Testis (tissue), 3 donors: Measurements from ENCODE around the gene COL3A1. TPM values are rescaled to one million over a fixed set of nuclear protein-coding genes. Genes with fewer than 3 reads are reported as not detected.

ENCODE experiments used
- DNase-seq: peaks from one replicate; pipeline ENCODE4 v3.0.0-alpha.2; 2019
- H3K27ac ChIP-seq, 2 donors: fragments of 200-600 bp; sonication (generic); one replicate each; pipeline ENCODE4 v1.5.1; 2019
- H3K27me3 ChIP-seq: fragments of 200-600 bp; sonication (generic); one replicate; pipeline ENCODE4 v1.5.1; 2019
- H3K36me3 ChIP-seq: fragments of 200-600 bp; sonication (generic); one replicate; pipeline ENCODE4 v1.5.1; 2017; ENCODE audit warnings: low read depth; ENCODE audit errors: missing control alignments
- H3K4me1 ChIP-seq: fragments of 200-600 bp; sonication (generic); one replicate; pipeline ENCODE4 v1.5.1; 2019
- H3K4me3 ChIP-seq, 2 donors: fragments of 200-600 bp; sonication (generic); one replicate each; pipeline ENCODE4 v1.5.1; 2017 to 2019
- H3K9me3 ChIP-seq: fragments of 200-600 bp; sonication (generic); one replicate; pipeline ENCODE4 v1.5.1; 2017
- CTCF ChIP-seq, 3 experiments: fragments of 450-650 bp in 2 of 3; fragments of 200-600 bp in 1 of 3; sonication (generic) in 1 of 3; IDR thresholded peaks; one replicate each; pipeline ENCODE4 v1.5.1; 2016 to 2019; ENCODE audit warnings: antibody characterized with exemption in 3 of 3, mild to moderate bottlenecking in 2 of 3, moderate library complexity in 1 of 3
- POLR2A ChIP-seq: fragments of 450-650 bp; IDR thresholded peaks from one replicate; pipeline ENCODE4 v1.6.1; 2017; ENCODE audit warnings: antibody characterized with exemption, mild to moderate bottlenecking, moderate library complexity
- WGBS, 2 donors: methylation state at CpG; one replicate each; pipeline ENCODE4 v1.1.5; 2018; 5-methylcytosine and 5-hydroxymethylcytosine counted together
- intact Hi-C: fragments of 100-400 bp; cut with DNase I; formaldehyde crosslinking; loops from one replicate; pipeline ENCODE4 v1.15.1; 2023; ENCODE audit warnings: low total_unique reads
- polyA plus RNA-seq: library from polyadenylated mRNA; stranded (reverse); fragments of 350-450 nt; fragmentation: Illumina TruSeq; extraction: RNeasy Lipid Tissue Mini Kit (QIAGEN cat#74804); gene quantifications from one replicate; pipeline ENCODE4 v1.2.3, GENCODE V29; 2014; ENCODE audit warnings: low read depth, low replicate concordance; ENCODE audit not compliant: insufficient read depth
- total RNA-seq, 2 donors: library from RNA; depleted of rRNA; stranded (reverse); fragments of >200 nt; gene quantifications; one replicate each; pipeline ENCODE4 v1.2.3, GENCODE V29; 2016

Gene COL3A1
- total and polyA plus RNA-seq, 3 donors from 2014 or later, result 31.3 to 589 (median 39.7) TPM

GRCh38 chr2:188971432-188971861 is 2.7 kb upstream of the COL3A1 start:
- Histone ChIP-seq H3K27ac (peak overlapping the region in 1 of 2 donors; percentile 21), H3K4me1 (no peaks in the 10 kb centered on the region)
- no peak for DNase-seq

GRCh38 chr2:188973641-188974040 is 532 bp upstream of the COL3A1 start:
- intact Hi-C loops, result no loop called here
- no peaks in the 10 kb centered on the region for H3K36me3 ChIP-seq
- no peak overlapping the region for H3K4me3 ChIP-seq
- TF ChIP-seq CTCF (IDR thresholded peaks at IDR 0.05) (no peak), POLR2A (no peak)
- H3K9me3 ChIP-seq, result no peaks in the 10 kb centered on the region
- WGBS, 2 donors, result 27 to 34% methylated on average over 3 of the region's 3 CpGs
- peak overlapping the region; percentile 57 to 78 for H3K27ac ChIP-seq
- no peaks in the 10 kb centered on the region for H3K4me1 ChIP-seq
- no peak for DNase-seq
- no peaks in the 10 kb centered on the region for H3K27me3 ChIP-seq

More at GRCh38 chr2:188971432-188971861, 2.7 kb upstream of the COL3A1 start:
- H3K36me3 ChIP-seq, result no peaks in the 10 kb centered on the region
- no peaks in the 10 kb centered on the region for H3K27me3 ChIP-seq
- no peaks in the 10 kb centered on the region for H3K9me3 ChIP-seq
- WGBS, 2 donors, result 48 to 56% methylated on average over 1 of the region's 1 CpG
- no peak for TF ChIP-seq CTCF (IDR thresholded peaks at IDR 0.05)
- no peak for TF ChIP-seq POLR2A
- no peak overlapping the region for H3K4me3 ChIP-seq
- intact Hi-C loops, result no loop called here

- 46 to 51% methylated on average over 1 of the region's 1 CpG for WGBS, 2 donors
- Histone ChIP-seq H3K4me3 (peak overlapping the region; percentile 54 to 58), H3K36me3 (no peaks in the 10 kb centered on the region), H3K9me3 (no peaks in the 10 kb centered on the region), H3K4me1 (no peaks in the 10 kb centered on the region), H3K27ac (peak overlapping the region; percentile 74 to 78), H3K27me3 (no peaks in the 10 kb centered on the region)
- peak; percentile 63 for DNase-seq
- no peak for TF ChIP-seq POLR2A
- no peak for TF ChIP-seq CTCF (IDR thresholded peaks at IDR 0.05)
- intact Hi-C loops, result no loop called here
Measured at GRCh38 chr2:188975497-188976102, 1.4 kb downstream of the COL3A1 start.

GRCh38 chr2:188976545-188977268 is 2.5 kb downstream of the COL3A1 start:
- TF ChIP-seq POLR2A (no peak), CTCF (IDR thresholded peaks at IDR 0.05) (peak; percentile 36 to 52 (median 49))
- no peak for DNase-seq
- no peaks in the 10 kb centered on the region for H3K4me1 ChIP-seq
- H3K36me3 ChIP-seq, result no peaks in the 10 kb centered on the region
- H3K9me3 ChIP-seq, result no peaks in the 10 kb centered on the region
- intact Hi-C loops, result no loop called here
- 47 to 54% methylated on average over 8 of the region's 8 CpGs for WGBS, 2 donors
- H3K27ac ChIP-seq, result peak overlapping the region; percentile 74 to 78
- no peaks in the 10 kb centered on the region for H3K27me3 ChIP-seq
- peak overlapping the region; percentile 54 to 58 for H3K4me3 ChIP-seq
